Ovary (tissue), 9 donors: ENCODE results near the gene SYTL3. TPM values are rescaled to one million over a fixed set of nuclear protein-coding genes. Genes with fewer than 3 reads are reported as not detected.

Experiments used
- DNase-seq, 5 donors: peaks; one replicate each; pipeline ENCODE4 v3.0.0-alpha.2; 2019 to 2020
- H3K27ac ChIP-seq, 2 donors: fragments of 200-600 bp; one replicate each; pipeline versions ENCODE4 v1.5.1 to v1.8.0; 2019 to 2022
- H3K27me3 ChIP-seq: fragments of 200-600 bp; one replicate; pipeline ENCODE4 v1.8.0; 2022
- H3K36me3 ChIP-seq: fragments of 200-600 bp; sonication (generic); one replicate; pipeline ENCODE4 v1.5.1; 2019
- H3K4me1 ChIP-seq: one replicate; pipeline ENCODE4 v1.8.1; 2013; ENCODE audit warnings: mild to moderate bottlenecking, moderate library complexity; ENCODE audit not compliant: insufficient read depth
- H3K4me3 ChIP-seq: fragments of 200-600 bp; sonication (generic); one replicate; pipeline ENCODE4 v1.5.1; 2017
- H3K9me3 ChIP-seq, 2 donors: fragments of 200-600 bp in 1 of 2; sonication (generic) in 1 of 2; one replicate each; pipeline versions ENCODE4 v1.5.1 to v1.8.1; 2013 to 2019; ENCODE audit warnings: mild to moderate bottlenecking in 1 of 2, moderate library complexity in 1 of 2
- CTCF ChIP-seq, 3 donors: fragments of 450-650 bp in 2 of 3; fragments of 200-600 bp in 1 of 3; IDR thresholded peaks; one replicate each; pipeline versions ENCODE4 v1.5.1 to v1.8.0; 2016 to 2022; ENCODE audit warnings: antibody characterized with exemption in 3 of 3, mild to moderate bottlenecking in 1 of 3
- EP300 ChIP-seq: sonication (generic); formaldehyde crosslinking; IDR thresholded peaks from one replicate; pipeline ENCODE4 v1.6.1; 2017; ENCODE audit warnings: antibody characterized with exemption
- POLR2A ChIP-seq: fragments of 450-650 bp; IDR thresholded peaks from one replicate; pipeline ENCODE4 v1.6.1; 2017; ENCODE audit warnings: antibody characterized with exemption, mild to moderate bottlenecking, moderate library complexity
- WGBS, 3 donors: extraction: QIAGEN DNeasy Blood & Tissue Kit in 1 of 3; methylation state at CpG; one replicate each; pipeline versions ENCODE4 v1.1.5 to v1.1.7; 2013 to 2017; 5-methylcytosine and 5-hydroxymethylcytosine counted together
- intact Hi-C, 4 donors: fragments of 100-400 bp; cut with DNase I; formaldehyde crosslinking; loops; one replicate each; pipeline versions ENCODE4 v1.11.0 to v1.15.1; 2022 to 2023
- polyA plus RNA-seq, 2 donors: library from polyadenylated mRNA; stranded (reverse); fragments of 200-250 nt in 1 of 2; fragments of 350-450 nt in 1 of 2; fragmentation: Illumina TruSeq in 1 of 2; extraction: RNeasy Lipid Tissue Mini Kit (QIAGEN cat#74804) in 1 of 2; gene quantifications; one replicate each; pipeline ENCODE4 v1.2.3, GENCODE V29; 2013 to 2014
- total RNA-seq, 7 donors: library from RNA; depleted of rRNA in 2 of 7; stranded (reverse); fragments of >200 nt in 2 of 7; fragmentation: NEBNext Ultra II Directional in 3 of 7; extraction: Animal tissue kit (Norgen Biotek cat#: 25700) in 3 of 7; gene quantifications; one replicate each; pipeline versions ENCODE4 v1.1.0 to v1.2.4, GENCODE V29; 2016 to 2023
- donor health status: DM: no; HTN: no; CAD: no; lungs with moderate emphysema.
- donor health status: DM: no; HTN: no; CAD: no.
- donor health status: Bipolar disorder and iron deficiency.
- donor health status: DM: yes; HTN: yes; CAD: no.
- donor health status: DM: no; HTN: no; CAD: no.
- donor health status: DM: yes; HTN: yes; CAD: no.

The SYTL3 gene
- total and polyA plus RNA-seq, 9 donors, result 1.7 to 7.8 (median 2.5) TPM

- no peaks in the 10 kb centered on the region for H3K9me3 ChIP-seq
- TF ChIP-seq POLR2A (no peak), EP300 (no peak), CTCF (IDR thresholded peaks at IDR 0.05) (no peak)
- intact Hi-C loops, result loop anchor here (5.0 to 10.0 kb wide), 4 partner anchors 107 to 425 kb away; partner anchors contain the start of gene EZR (in 1 of the 4)
These were observed 60.0 kb downstream of the SYTL3 start for GRCh38 chr6:158709809-158710208.

GRCh38 chr6:158711264-158711663 lies 61.4 kb downstream of the SYTL3 start:
- intact Hi-C loops, result no loop called here
- Histone ChIP-seq H3K4me3 (no peak overlapping the region), H3K27me3 (no peaks in the 10 kb centered on the region), H3K4me1 (peaks cover 5% of the 10 kb centered on the region), H3K27ac (no peak overlapping the region), H3K9me3 (no peaks in the 10 kb centered on the region), H3K36me3 (no peaks in the 10 kb centered on the region)
- DNase-seq, result no peak
- 74 to 82% (median 76%) methylated on average over 10 of the region's 10 CpGs for WGBS, 3 donors
- TF ChIP-seq EP300, result no peak
- TF ChIP-seq POLR2A, result no peak
- TF ChIP-seq CTCF (IDR thresholded peaks at IDR 0.05), result no peak

More at GRCh38 chr6:158709809-158710208, 60.0 kb downstream of the SYTL3 start:
- no peak overlapping the region for H3K27ac ChIP-seq
- no peak for DNase-seq
- H3K36me3 ChIP-seq, result no peaks in the 10 kb centered on the region
- peaks cover 6% of the 10 kb centered on the region for H3K4me1 ChIP-seq
- no peaks in the 10 kb centered on the region for H3K27me3 ChIP-seq
- WGBS, 3 donors, result 95 to 98% (median 98%) methylated on average over 4 of the region's 4 CpGs
- no peak overlapping the region for H3K4me3 ChIP-seq

- no peaks in the 10 kb centered on the region for H3K27me3 ChIP-seq
- H3K36me3 ChIP-seq, result no peaks in the 10 kb centered on the region
- H3K27ac ChIP-seq, result no peak overlapping the region
- no peak overlapping the region for H3K4me3 ChIP-seq
- intact Hi-C loops, result no loop called here
- H3K4me1 ChIP-seq, result peaks cover under 1% of the 10 kb centered on the region
- no peak for TF ChIP-seq EP300
- no peak for TF ChIP-seq CTCF (IDR thresholded peaks at IDR 0.05)
- no peak for TF ChIP-seq POLR2A
- WGBS, 3 donors, result 94 to 95% (median 95%) methylated on average over 6 of the region's 6 CpGs
- no peaks in the 10 kb centered on the region for H3K9me3 ChIP-seq
- DNase-seq, result no peak
These were observed 63.6 kb downstream of the SYTL3 start for GRCh38 chr6:158713469-158713868.

- Histone ChIP-seq H3K36me3 (no peaks in the 10 kb centered on the region), H3K4me1 (no peaks in the 10 kb centered on the region), H3K9me3 (no peaks in the 10 kb centered on the region), H3K27me3 (no peaks in the 10 kb centered on the region), H3K27ac (no peak overlapping the region), H3K4me3 (no peak overlapping the region)
- no peak for TF ChIP-seq CTCF (IDR thresholded peaks at IDR 0.05)
- no peak for TF ChIP-seq POLR2A
- TF ChIP-seq EP300, result no peak
- 85 to 88% (median 87%) methylated on average over 8 of the region's 8 CpGs for WGBS, 3 donors
- DNase-seq, result no peak
- intact Hi-C loops, result no loop called here
These were observed 64.9 kb downstream of the SYTL3 start for GRCh38 chr6:158714706-158715105.
